ENCODE results near the gene TSPAN9.

TSPAN9 gene

GRCh38 chr12:3244219-3244750 lies 167.1 kb downstream of the TSPAN9 start:
- Histone ChIP-seq H3K4me1 (ENCODE audit: control insufficient read depth, low read length) (peaks cover 8% of the 10 kb centered on the region), H4K20me1 (ENCODE audit: control insufficient read depth, insufficient read depth, low read depth, low read length) (no peaks in the 10 kb centered on the region), H3K79me2 (ENCODE audit: control insufficient read depth, low read length) (no peaks in the 10 kb centered on the region), H3K27ac (ENCODE audit: low read depth, low read length) (no peak overlapping the region), H3K36me3 (ENCODE audit: control insufficient read depth, low read length) (no peaks in the 10 kb centered on the region), H3K27me3 (ENCODE audit: control insufficient read depth, low read length) (peaks cover 6% of the 10 kb centered on the region), H3K9me2 (replicated peaks; ENCODE audit: control insufficient read depth, low read length) (no peaks in the 10 kb centered on the region), H3K4me3 (ENCODE audit: low read length) (no peak overlapping the region), H3K9me3 (ENCODE audit: control insufficient read depth, insufficient read depth, low read length) (no peaks in the 10 kb centered on the region), H3K4me2 (ENCODE audit: low read length) (no peak overlapping the region), H3F3A (ENCODE audit: control insufficient read depth, insufficient read depth) (no peaks in the 10 kb centered on the region)
- TF ChIP-seq CTCF (IDR thresholded peaks at IDR 0.05; ENCODE audit: low read depth, low read length, poor library complexity, severe bottlenecking): no peak
- TF ChIP-seq EZH2phosphoT487 (IDR thresholded peaks at IDR 0.05; ENCODE audit: borderline replicate concordance, low read length): no peak

DNA sequence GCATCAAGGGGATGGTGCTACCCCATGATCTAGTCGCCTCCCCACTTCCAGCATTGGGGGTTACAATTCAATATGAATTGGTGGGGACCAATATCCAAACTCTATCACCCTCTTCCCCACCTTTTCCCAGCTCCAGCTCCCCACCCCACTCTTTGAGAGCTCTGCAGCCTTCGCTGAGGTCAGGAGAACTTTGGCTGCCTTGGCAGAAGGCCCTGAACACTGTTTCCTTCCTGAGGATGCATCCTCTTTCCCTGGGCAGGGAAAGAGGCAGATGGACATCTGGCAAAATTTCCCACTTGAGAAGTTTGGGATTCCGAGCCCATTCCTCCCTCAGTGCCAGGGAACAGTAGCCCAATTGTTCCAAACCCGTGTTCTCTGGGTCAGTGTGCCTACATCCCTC lies 169.1 kb downstream of the TSPAN9 start:
- no peaks in the 10 kb centered on the region for H3K9me3 ChIP-seq (ENCODE audit: control insufficient read depth, insufficient read depth, low read length)
- peaks cover 12% of the 10 kb centered on the region for H3K27me3 ChIP-seq (ENCODE audit: control insufficient read depth, low read length)
- TF ChIP-seq CTCF (IDR thresholded peaks at IDR 0.05; ENCODE audit: low read depth, low read length, poor library complexity, severe bottlenecking) (no peak), EZH2phosphoT487 (IDR thresholded peaks at IDR 0.05; ENCODE audit: borderline replicate concordance, low read length) (no peak)
- H3K27ac ChIP-seq (ENCODE audit: low read depth, low read length): no peak overlapping the region
- H3K4me3 ChIP-seq (ENCODE audit: low read length): no peak overlapping the region
- no peaks in the 10 kb centered on the region for H3K79me2 ChIP-seq (ENCODE audit: control insufficient read depth, low read length)
- H3F3A ChIP-seq (ENCODE audit: control insufficient read depth, insufficient read depth): no peaks in the 10 kb centered on the region
- no peaks in the 10 kb centered on the region for H3K9me2 ChIP-seq (replicated peaks; ENCODE audit: control insufficient read depth, low read length)
- no peaks in the 10 kb centered on the region for H4K20me1 ChIP-seq (ENCODE audit: control insufficient read depth, insufficient read depth, low read depth, low read length)
- peaks cover 10% of the 10 kb centered on the region for H3K4me1 ChIP-seq (ENCODE audit: control insufficient read depth, low read length)
- H3K4me2 ChIP-seq (ENCODE audit: low read length): no peak overlapping the region
- H3K36me3 ChIP-seq (ENCODE audit: control insufficient read depth, low read length): no peaks in the 10 kb centered on the region

GRCh38 chr12:3247077-3247476 lies 169.9 kb downstream of the TSPAN9 start:
- Histone ChIP-seq H3K27me3 (ENCODE audit: control insufficient read depth, low read length) (peaks cover 12% of the 10 kb centered on the region), H3K36me3 (ENCODE audit: control insufficient read depth, low read length) (no peaks in the 10 kb centered on the region), H3K4me2 (ENCODE audit: low read length) (no peak overlapping the region)

More at GRCh38 chr12:3247077-3247476, 169.9 kb downstream of the TSPAN9 start:
- Histone ChIP-seq H3K9me3 (ENCODE audit: control insufficient read depth, insufficient read depth, low read length) (no peaks in the 10 kb centered on the region), H3K9me2 (replicated peaks; ENCODE audit: control insufficient read depth, low read length) (no peaks in the 10 kb centered on the region), H4K20me1 (ENCODE audit: control insufficient read depth, insufficient read depth, low read depth, low read length) (no peaks in the 10 kb centered on the region), H3K4me1 (ENCODE audit: control insufficient read depth, low read length) (peaks cover 10% of the 10 kb centered on the region), H3K79me2 (ENCODE audit: control insufficient read depth, low read length) (no peaks in the 10 kb centered on the region), H3K27ac (ENCODE audit: low read depth, low read length) (no peak overlapping the region), H3F3A (ENCODE audit: control insufficient read depth, insufficient read depth) (no peaks in the 10 kb centered on the region), H3K4me3 (ENCODE audit: low read length) (no peak overlapping the region)
- TF ChIP-seq CTCF (IDR thresholded peaks at IDR 0.05; ENCODE audit: low read depth, low read length, poor library complexity, severe bottlenecking): no peak
- no peak for TF ChIP-seq EZH2phosphoT487 (IDR thresholded peaks at IDR 0.05; ENCODE audit: borderline replicate concordance, low read length)

Measured in DOHH2 (cell line).